GM19193 (cell line): ENCODE data around the gene FBH1.

ENCODE experiments used
- POLR2A ChIP-seq: IDR thresholded peaks from 4 replicates; pipeline ENCODE4 v1.6.1; 2011; ENCODE audit not compliant: insufficient read depth, insufficient read length; ENCODE audit errors: extremely low read depth

The FBH1 gene

DNA sequence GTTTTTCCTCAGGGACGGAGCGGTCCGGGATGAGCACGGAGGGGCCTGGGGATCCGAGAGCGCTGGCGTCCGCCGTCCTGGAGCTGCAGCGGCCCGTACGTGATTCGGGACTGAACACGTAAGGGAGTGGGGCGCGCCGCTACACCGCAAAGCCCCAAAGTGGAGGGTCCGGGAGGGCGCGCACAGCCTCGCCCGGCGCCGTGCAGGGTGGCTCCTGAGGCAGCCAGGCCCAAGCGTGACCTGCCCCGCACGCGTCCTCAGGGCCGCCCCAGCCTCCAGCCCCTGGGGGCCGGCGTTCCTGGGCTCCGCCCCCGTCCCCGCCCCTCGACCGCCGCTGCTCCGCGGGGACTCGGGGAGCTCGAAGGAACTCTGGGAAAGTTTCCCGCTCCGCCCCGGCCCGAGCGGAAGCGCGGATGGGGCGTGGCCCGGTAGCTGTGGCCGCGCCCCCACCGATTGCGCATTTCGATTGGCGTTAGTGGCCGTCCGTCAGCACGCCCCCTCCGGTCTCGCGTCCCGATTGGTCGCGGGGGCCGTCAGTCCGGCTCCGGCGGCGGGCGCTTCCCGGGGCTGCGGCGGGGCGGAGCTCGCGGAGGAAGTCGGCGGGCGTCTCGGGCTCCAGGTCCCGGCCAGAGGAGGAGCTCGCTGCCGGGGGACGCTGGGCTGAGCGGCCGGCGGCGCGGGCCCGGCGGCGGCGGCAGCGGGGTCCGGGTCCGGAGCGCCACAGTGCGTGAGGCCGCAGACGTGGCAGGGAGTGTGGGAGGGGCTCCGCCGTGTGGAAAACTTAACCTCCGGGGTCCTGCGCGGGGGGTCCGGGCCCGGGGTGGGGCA is at the start of gene FBH1, which contains the start of gene ANKRD16:
FBH1 (plus strand) TSS at position 620 of the 828 bp plus-strand sequence; CDS start at position 723, 103 bp downstream.
ANKRD16 (minus strand) TSS at position 270 of the 828 bp plus-strand sequence. CDS start 539 bp downstream, outside the sequence.
- peak; percentile 83 for TF ChIP-seq POLR2A

DNA sequence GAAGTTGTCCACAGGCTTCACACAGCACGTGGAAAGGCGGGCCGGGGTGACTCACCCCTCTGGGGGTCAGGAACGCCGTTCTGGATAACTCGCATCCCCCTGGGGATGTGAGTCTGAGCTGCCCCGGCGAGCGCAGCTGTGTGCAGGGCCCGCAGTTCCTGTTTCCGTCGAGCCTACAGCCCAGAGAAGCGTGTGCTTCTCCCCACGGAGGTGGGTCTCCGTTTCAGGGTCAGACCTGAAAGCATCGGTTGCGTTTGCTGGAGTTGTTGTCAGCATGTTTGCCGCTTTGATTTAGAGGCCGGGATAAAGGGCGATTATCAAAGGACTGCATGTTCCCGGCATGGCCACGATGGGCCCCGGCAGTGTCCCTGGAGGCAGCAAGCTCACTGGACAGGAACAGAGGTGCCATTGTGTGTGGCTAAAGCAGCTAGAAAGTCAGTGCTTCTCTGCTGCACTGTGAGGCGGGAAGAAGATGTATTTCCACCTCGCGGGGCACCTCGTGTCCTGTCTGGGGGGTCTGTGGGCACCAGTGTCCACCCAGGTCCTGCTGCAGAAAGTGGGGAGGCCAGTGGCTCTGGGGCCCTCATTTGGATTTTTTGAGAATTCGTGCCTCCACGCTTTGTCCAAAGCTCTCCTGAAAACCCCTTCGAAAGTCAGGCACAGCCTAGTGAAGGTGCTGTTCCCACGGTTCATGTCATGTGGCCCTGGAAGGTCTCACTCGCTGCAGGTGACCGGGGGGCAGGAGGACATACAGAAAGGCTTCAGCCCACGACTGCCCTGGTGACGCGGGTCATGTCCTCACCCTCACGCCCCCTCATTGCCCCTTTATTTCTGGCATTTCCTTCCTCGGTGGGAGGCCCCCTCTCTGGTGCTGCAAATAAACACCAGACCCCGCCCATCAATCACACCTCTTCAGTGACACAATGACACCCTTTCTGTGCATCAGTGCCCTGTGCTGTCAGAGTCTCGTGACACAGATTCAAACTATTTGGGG is 49.4 kb upstream of the FBH1 start:
- peak; percentile 76 for TF ChIP-seq POLR2A

DNA sequence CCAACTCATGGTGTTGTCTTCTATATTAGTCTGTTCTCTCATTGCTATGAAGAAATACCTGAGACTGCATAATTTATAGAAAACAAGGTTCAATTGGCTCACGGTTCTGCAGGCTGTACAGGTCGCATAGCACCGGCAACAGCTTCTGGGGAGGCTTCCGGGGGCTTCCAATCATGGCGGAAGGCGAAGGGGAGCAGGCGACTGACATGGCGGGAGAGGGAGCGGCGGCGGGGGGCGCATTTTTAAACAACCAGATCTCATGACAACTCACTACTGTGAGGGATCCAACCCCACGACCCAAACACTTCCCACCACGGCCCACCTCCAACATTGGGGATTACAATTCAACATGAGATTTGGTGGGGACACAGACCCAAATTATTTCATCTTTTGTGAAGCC is 48.1 kb upstream of the FBH1 start:
- TF ChIP-seq POLR2A, result no peak

DNA sequence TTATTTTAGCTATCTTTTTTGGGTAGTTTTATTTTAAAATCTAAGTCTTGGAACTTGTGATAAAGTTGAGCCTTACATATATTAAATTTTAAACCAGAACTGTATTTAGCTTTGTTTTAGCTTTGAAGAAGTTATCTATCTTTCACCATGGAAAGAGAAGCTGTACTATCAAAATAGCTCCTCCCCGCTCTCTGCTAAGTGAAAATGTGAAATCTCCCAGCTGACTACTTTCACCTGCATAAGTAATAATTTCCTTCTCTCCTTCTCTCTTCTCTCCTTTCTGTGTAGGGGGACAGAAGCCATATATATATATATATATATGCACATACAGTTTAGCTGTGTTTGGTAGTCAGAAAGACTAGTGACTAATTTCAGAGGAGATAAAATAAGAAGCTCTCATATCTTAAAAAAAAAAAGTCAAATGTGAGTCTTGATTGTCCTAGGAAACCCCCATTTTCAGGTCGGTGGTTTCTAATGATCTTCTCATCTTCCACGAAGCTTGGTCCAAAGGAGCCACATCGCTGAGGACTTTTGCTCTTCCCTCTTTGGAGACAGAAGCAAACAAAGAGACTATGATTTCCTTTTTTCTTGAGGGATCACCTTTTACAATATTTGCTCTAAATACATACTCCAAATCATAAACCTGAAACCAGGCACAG is 46.2 kb upstream of the FBH1 start:
- no peak for TF ChIP-seq POLR2A

DNA sequence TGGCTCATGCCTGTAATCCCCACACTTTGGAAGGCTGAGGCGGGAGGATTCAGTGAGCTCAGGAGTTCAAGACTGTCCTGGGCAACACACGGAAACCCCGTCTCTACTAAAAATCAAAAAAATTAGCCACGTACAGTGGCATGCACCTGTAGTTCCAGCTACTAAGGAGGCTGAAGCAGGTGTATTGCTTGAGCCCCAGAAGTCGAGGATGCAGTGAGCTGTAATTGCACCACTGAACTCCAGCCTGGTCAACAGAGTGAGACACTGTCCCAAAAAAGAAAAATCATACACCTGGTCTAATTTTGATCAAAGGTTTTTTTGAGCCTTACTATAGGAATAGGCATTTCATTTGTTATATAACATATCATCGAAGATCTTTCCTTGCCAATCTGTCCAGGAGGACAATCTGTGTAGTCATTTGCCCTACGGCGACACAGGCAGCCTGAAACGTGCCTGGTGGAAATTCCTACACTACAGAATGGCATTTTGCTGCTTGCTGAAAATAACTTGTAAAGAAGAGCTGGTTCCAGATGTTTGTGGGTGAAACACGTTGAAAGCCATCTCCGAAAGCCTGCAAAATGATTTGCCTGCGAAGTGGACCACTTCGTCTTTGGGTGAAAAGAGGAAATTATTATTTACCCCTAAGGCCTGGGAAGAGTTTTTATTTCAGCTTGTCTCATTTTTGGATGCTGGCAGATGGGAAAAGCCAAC is 45.5 kb upstream of the FBH1 start:
- TF ChIP-seq POLR2A, result no peak

DNA sequence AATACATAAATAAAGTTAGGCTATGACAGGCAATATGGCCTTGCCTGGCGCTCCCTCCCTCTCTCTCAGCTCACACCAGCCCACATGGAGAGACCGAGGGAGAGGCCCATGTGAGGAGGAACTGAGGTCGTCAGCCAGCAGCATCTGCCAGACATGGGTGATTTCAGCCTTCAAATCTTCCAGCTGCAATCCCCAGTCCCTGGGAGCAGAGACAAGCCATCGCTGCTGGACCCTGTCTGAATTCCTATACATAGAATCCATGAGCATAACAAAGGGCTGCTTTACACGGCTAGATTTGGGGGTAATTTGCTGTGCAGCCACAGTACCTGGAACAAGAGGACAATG is 35.9 kb upstream of the FBH1 start:
- no peak for TF ChIP-seq POLR2A

DNA sequence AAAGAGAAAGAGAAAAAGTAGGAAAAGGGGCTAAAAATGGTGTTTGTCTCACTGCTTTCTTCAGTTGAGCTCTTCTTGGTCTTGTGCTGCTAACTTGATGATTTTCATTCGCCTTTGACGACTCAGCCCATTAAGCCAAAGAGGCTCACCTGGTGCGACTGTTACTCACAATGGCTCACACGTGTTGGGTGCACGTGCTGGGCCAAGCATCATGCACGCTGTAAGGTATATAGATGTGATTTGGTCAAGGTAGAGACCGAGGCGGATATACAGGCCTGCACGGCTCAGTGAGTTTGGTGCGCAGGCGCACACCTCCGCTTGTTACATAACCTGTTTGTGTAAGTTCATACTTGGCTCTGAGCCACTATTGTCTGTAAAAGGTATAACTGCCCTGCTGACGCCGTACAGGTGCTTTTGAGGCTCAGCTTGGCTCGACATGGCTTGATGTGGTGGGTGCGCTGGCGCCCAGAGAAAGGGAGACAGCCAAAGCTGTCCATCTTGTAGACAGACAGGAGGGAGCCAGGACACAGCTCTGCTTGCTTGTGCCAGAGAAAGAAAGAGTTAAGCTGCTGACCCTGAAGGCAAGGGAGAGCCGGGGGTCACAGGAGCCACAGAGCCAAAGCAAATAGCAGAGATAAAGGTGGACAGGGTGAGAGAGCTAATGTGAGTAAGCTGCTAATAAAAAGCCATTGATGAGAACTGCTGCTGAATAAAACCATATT is 33.9 kb upstream of the FBH1 start:
- TF ChIP-seq POLR2A, result no peak

DNA sequence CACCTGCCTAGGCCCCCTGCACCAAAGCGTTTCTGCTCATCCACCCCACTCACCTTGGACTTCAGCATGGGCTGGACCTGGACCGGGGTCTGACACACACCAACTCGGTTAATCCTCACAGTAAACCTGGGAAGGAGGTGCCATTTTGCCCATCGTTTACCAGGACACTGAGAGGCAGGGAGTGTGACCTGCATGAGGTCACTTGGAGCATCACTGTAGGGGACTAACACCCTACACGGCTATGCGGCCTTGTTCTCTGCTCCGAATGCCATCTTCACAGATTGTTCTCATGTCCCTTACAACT is 33.4 kb upstream of the FBH1 start:
- TF ChIP-seq POLR2A, result no peak

DNA sequence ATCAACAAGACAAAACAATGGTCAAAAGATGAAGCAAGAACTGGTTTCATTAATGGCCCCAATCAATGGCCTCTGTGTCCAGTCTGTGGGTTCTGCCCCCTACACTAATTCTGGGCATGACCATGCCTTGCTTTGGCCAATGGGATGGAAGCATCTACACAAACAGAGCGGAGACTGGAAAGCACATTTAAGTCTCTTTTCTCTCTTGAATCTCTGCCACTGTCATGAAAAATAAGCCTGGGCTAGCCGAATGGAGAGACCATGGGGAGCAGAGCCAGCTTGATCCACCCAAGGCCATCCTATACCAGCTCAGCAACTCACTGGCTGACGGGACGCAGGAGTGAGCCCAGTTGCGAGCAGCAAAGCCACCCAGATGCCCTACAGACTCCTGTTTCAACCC is 31.2 kb upstream of the FBH1 start:
- TF ChIP-seq POLR2A, result no peak

DNA sequence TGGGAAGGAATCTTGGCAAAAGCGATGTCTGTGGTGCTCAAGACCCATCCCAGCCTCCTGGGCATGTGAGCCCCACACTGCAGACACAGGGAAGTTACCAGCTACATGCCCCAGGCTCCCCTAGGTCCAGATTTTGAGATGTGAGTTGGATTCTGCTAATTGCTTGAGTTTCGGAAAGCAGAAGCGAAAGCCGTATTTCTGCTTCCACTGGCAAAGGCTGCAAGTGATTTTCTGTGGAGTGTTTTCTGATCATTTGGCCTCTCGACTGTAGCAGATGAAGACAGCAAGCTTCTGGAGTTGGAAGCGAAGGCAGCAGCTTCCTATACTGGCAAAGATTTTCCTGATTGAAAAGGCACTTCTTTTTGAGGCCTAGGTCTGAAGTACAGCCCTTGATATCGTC is 30.0 kb upstream of the FBH1 start:
- no peak for TF ChIP-seq POLR2A

DNA sequence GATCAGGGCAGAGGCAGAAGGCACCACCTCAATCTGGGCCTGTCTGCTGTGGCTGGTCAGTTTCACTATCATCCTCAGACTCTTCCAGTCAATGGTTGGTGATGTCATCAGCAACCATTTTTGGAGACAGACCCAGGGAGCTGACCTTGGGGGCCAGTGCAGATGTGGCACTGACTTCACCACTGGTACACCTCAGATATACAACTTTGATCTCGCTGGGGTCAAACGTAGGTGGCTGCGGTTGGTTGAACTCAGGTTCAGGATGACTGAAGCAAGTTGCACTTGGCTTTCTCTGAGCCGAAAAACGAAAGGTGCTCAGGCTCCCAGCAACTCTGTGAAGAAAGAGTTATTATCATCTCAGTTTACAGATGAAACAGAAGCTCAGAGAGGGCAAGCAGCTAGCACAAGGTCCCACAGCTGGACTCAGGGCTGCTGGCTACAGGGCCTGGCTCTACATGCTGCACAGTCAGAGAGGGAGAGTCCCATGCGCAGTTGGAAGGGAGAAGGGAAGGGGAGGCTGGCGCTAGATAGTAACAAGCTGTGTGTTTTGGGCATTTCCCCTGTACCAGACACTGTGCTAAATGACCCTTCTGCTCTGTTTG is 27.6 kb upstream of the FBH1 start:
- no peak for TF ChIP-seq POLR2A

DNA sequence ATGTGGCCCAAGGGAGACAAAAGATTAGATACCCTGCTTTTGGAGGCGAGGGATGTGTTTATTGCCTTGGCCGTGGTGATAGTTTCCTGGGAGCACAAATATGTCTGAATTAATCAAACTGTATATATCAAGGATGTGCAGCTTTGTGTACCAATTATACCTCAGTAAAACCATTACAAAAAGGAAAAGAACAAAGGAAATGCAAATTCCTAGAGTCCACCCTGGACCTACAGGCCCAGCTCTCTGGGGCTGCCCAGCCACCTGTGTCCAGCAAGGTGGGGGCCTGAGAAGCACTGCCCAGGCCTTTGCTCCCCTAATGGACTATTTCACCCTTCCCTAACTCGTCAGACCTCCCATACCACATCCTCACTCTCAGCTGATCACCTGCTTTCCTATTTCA is 20.9 kb upstream of the FBH1 start:
- no peak for TF ChIP-seq POLR2A

DNA sequence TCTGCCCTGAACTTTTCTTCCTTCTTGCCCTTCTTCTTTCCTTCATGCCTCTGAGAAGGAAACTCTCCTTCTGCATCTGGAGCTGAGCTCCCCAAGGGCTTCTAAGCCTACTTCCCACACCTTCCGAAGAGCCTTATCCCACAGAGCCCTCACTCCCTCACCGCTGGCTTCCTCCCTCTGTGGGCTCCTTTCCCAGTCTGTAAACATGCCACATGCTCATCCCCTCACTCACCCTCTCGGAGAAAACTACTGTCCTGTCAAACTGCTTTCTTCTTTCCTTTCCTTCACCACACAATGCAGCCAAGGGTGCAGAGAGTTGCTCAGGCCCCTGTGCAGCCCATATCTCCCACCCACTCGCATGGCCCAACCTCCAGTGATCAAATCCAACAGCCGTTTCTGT is 18.4 kb upstream of the FBH1 start:
- no peak for TF ChIP-seq POLR2A
